Measurements from ENCODE around the gene CSRP2. TPM values are rescaled to one million over a fixed set of nuclear protein-coding genes. Genes with fewer than 3 reads are reported as not detected.

Gene CSRP2
- total RNA-seq, 6 donors from 2014 or later: 9.9 to 26.3 (median 22.2) TPM

DNA sequence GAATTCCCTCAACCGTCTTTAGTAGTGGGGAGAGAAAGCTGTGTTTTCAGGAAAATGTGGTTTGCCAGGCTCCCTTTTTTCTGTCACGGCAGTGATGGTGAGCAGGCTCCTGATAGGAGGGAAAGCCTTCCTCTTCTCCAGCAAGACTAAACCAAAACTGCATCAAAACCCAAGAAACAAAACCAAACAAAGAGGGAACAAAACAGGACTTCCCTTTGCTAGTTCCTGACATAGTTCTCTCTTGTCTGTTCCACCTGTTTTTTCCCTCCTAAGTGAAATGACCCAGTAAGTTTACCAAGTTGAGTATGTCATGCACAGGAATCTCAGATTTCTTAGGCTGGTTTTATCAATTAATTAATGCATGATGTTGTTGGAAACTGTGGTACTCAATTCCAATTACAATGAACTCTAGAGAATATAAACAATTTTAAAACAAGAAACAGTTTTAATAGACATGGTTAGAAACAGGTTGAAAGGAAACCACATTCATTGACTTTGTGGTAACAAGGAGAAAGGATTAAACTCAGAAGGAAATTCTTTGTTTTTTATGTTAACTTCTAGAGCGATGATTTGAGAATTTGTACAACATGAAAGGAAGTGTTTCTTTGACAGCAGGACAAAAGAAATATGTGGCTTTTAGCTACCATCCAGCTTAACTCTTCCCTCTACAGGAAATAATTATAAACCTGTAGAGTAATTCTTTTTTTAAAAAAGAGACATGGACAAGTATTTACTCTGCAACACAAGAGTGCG, 23.0 kb upstream of the CSRP2 start:
- H3K27ac ChIP-seq: no peak overlapping the region
- ATAC-seq (ENCODE audit: low FRiP score in 2 of 2) (no peak), DNase-seq (no peak)
- no peaks in the 10 kb centered on the region for H3K9me3 ChIP-seq
- TF ChIP-seq POLR2AphosphoS5 (IDR thresholded peaks at IDR 0.05) (no peak), POLR2A (IDR thresholded peaks at IDR 0.05) (no peak), EP300 (IDR thresholded peaks at IDR 0.05) (no peak)
- TF ChIP-seq, protein P1, sequence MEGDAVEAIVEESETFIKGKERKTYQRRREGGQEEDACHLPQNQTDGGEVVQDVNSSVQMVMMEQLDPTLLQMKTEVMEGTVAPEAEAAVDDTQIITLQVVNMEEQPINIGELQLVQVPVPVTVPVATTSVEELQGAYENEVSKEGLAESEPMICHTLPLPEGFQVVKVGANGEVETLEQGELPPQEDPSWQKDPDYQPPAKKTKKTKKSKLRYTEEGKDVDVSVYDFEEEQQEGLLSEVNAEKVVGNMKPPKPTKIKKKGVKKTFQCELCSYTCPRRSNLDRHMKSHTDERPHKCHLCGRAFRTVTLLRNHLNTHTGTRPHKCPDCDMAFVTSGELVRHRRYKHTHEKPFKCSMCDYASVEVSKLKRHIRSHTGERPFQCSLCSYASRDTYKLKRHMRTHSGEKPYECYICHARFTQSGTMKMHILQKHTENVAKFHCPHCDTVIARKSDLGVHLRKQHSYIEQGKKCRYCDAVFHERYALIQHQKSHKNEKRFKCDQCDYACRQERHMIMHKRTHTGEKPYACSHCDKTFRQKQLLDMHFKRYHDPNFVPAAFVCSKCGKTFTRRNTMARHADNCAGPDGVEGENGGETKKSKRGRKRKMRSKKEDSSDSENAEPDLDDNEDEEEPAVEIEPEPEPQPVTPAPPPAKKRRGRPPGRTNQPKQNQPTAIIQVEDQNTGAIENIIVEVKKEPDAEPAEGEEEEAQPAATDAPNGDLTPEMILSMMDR (IDR thresholded peaks at IDR 0.05): no peak
- H3K36me3 ChIP-seq: no peaks in the 10 kb centered on the region
- 30 to 35% methylated on average over 4 of the region's 4 CpGs for WGBS, 2 donors
- no peak overlapping the region for H3K4me3 ChIP-seq
- no peaks in the 10 kb centered on the region for H3K4me1 ChIP-seq
- H3K27me3 ChIP-seq: no peaks in the 10 kb centered on the region

DNA sequence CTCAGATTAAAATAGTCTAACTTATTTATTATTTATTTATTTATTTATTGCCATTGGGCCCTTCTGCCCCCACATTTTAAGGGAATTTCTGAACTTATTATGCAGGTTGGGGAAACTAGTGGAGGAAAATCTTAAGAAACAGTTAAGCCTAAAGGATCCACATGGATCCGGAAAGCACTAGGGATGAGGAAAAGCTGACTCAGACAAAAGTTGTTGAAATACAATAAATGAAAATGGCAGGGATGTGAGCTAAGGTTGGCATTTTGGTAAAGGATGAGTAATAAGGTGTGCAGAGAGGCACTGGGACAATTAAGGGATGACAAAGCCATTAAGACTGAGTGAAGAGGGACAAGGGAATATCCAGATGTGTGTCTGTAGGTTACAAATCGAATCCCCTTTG, 20.7 kb upstream of the CSRP2 start:
- Histone ChIP-seq H3K27me3 (no peaks in the 10 kb centered on the region), H3K36me3 (no peaks in the 10 kb centered on the region), H3K4me3 (no peak overlapping the region), H3K4me1 (no peaks in the 10 kb centered on the region), H3K27ac (no peak overlapping the region), H3K9me3 (no peaks in the 10 kb centered on the region)
- ATAC-seq (ENCODE audit: low FRiP score in 2 of 2) (no peak), DNase-seq (no peak)
- TF ChIP-seq EP300 (IDR thresholded peaks at IDR 0.05) (no peak), POLR2A (IDR thresholded peaks at IDR 0.05) (no peak), POLR2AphosphoS5 (IDR thresholded peaks at IDR 0.05) (no peak)
- TF ChIP-seq, protein P1 (IDR thresholded peaks at IDR 0.05): no peak
- 91 to 97% methylated on average over 2 of the region's 2 CpGs for WGBS, 2 donors

DNA sequence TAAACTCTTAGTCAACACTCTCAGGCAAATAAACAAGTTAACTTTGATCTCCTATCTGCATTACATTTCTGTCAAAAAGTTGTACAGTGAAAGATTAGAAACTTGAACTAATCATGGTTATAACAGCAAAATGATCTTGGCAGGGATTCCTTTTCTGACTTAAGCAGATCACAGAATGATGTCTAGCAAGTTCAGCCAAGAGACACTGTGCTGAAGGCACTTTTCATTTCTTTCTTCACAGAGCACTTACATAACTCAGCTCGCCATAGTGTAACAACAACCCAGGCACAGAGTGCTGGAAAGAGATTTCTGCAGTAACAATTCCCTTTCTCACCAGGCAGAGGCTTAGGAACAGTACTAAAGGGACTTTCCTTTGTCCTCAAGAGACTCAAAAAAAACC, 19.6 kb upstream of the CSRP2 start:
- no peak overlapping the region for H3K4me3 ChIP-seq
- ATAC-seq (ENCODE audit: low FRiP score in 2 of 2) (no peak), DNase-seq (no peak)
- no peaks in the 10 kb centered on the region for H3K27me3 ChIP-seq
- no peaks in the 10 kb centered on the region for H3K9me3 ChIP-seq
- no peaks in the 10 kb centered on the region for H3K36me3 ChIP-seq
- no peak overlapping the region for H3K27ac ChIP-seq
- 70 to 87% methylated on average over 1 of the region's 1 CpG for WGBS, 2 donors
- TF ChIP-seq POLR2A (IDR thresholded peaks at IDR 0.05) (no peak), POLR2AphosphoS5 (IDR thresholded peaks at IDR 0.05) (no peak), EP300 (IDR thresholded peaks at IDR 0.05) (no peak)
- TF ChIP-seq, protein P1 (IDR thresholded peaks at IDR 0.05): no peak
- H3K4me1 ChIP-seq: no peaks in the 10 kb centered on the region

DNA sequence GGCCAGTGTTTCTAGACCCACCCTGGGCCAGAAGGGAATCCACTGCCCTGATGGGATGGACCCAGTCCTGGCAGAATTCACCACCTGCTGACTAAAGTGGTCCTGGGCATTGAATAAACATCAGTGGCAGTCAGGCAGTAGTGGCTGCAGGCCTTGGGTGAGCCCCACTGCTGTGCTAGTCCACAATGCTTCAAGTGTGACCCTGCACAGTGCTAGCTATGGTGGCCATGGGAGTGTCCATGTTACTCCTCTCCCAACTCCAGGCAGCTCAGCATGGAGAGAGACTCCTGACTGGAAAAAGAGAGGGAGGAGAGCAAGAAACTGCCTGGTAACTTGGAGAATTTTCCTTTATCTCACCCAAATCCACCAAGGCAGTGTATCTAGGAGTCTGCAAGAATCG, 17.5 kb upstream of the CSRP2 start:
- WGBS, 2 donors: 75 to 90% methylated on average over 1 of the region's 1 CpG
- no peak for TF ChIP-seq POLR2AphosphoS5 (IDR thresholded peaks at IDR 0.05)
- TF ChIP-seq, protein P1 (IDR thresholded peaks at IDR 0.05): no peak
- TF ChIP-seq EP300 (IDR thresholded peaks at IDR 0.05): no peak
- no peak for TF ChIP-seq POLR2A (IDR thresholded peaks at IDR 0.05)
- Histone ChIP-seq H3K4me1 (no peaks in the 10 kb centered on the region), H3K27ac (no peak overlapping the region), H3K36me3 (no peaks in the 10 kb centered on the region), H3K4me3 (no peak overlapping the region), H3K9me3 (no peaks in the 10 kb centered on the region), H3K27me3 (no peaks in the 10 kb centered on the region)
- no peak for ATAC-seq (ENCODE audit: low FRiP score in 2 of 2)
- no peak for DNase-seq

DNA sequence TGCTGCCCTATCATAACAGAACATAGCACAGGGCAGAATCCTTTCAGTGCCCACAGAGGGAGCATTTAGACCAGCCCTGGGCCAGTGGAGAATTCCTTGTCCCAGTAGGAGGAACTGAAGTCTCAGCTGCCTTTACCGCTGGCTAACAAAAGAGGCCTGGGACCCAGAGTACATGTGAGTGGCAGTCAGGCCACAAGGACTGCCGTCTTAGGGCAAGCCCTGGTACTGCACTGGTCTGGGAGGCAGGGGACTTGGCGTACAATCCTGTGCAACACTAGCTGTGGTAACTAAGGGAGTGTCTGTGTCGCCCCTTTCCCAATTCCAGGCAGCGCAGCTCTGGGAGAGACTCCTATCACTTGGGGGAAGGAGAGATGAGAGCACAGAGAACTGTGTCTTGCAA, 17.0 kb upstream of the CSRP2 start:
- TF ChIP-seq, protein P1 (IDR thresholded peaks at IDR 0.05): no peak
- TF ChIP-seq EP300 (IDR thresholded peaks at IDR 0.05) (no peak), POLR2A (IDR thresholded peaks at IDR 0.05) (no peak), POLR2AphosphoS5 (IDR thresholded peaks at IDR 0.05) (no peak)
- ATAC-seq (ENCODE audit: low FRiP score in 2 of 2) (peak in 1 of 2 donors; percentile 57), DNase-seq (no peak)
- H3K27ac ChIP-seq: no peak overlapping the region
- H3K9me3 ChIP-seq: no peaks in the 10 kb centered on the region
- H3K4me3 ChIP-seq: no peak overlapping the region
- no peaks in the 10 kb centered on the region for H3K4me1 ChIP-seq
- 89 to 100% methylated on average over 1 to 5 of the region's 5 CpGs for WGBS, 2 donors
- no peaks in the 10 kb centered on the region for H3K27me3 ChIP-seq
- no peaks in the 10 kb centered on the region for H3K36me3 ChIP-seq

All from upper lobe of left lung (tissue), 6 donors.